Panc1 (cell line): ENCODE data around the gene DEK. TPM values are rescaled to one million over a fixed set of nuclear protein-coding genes. Genes with fewer than 3 reads are reported as not detected.

Source experiments
- ATAC-seq: fragments of 200-7000 bp; cut with Tn5 transposase; 2 replicates; pipeline ENCODE4 v1.9.1; 2020; ENCODE audit warnings: mild to moderate bottlenecking, moderate library complexity
- BruUV-seq: library from RNA; stranded (reverse); fragments of 400-500 nt; replicated peaks from 2 replicates; lab custom pipeline; 2021; lab: Mats Ljungman, UMichigan
- CTCF ChIA-PET: fragments of 300-600 bp; sonication (Branson Sonifier 250); formaldehyde crosslinking; loops from one replicate; lab custom pipeline; 2022; ENCODE audit warnings: antibody characterized with exemption; lab: Charles Lee
- POLR2A ChIA-PET: fragments of 300-600 bp; sonication (Branson Sonifier 250); formaldehyde crosslinking; loops from one replicate; lab custom pipeline; 2022; ENCODE audit warnings: antibody characterized with exemption; lab: Charles Lee
- DNase-seq: peaks from one replicate; pipeline ENCODE4 v3.0.0-alpha.2; 2010; ENCODE audit warnings: low read depth, low spot score
- H3K27ac ChIP-seq: 2 replicates; pipeline ENCODE4 v1.5.1; 2011; ENCODE audit warnings: mild to moderate bottlenecking, low read length, inconsistent platforms
- H3K27me3 ChIP-seq: fragments of 200-500 bp; sonication (Bioruptor generic); 2 replicates; pipeline ENCODE4 v1.6.0; 2014; ENCODE audit warnings: low read length, inconsistent platforms; ENCODE audit not compliant: control insufficient read depth, insufficient read depth
- H3K36me3 ChIP-seq: fragments of 200-500 bp; sonication (Bioruptor generic); 2 replicates; pipeline ENCODE4 v1.5.1; 2014; ENCODE audit warnings: inconsistent platforms, mild to moderate bottlenecking, low read length, moderate library complexity; ENCODE audit not compliant: control insufficient read depth, insufficient read depth
- H3K4me1 ChIP-seq: 2 replicates; pipeline ENCODE4 v1.5.1; 2011; ENCODE audit warnings: inconsistent platforms, mild to moderate bottlenecking, low read length, moderate library complexity; ENCODE audit not compliant: control insufficient read depth, insufficient read depth
- H3K4me3 ChIP-seq, 2 experiments: 2 replicates each; pipeline ENCODE4 v1.5.1; 2011 to 2012; ENCODE audit warnings: low read depth in 2 of 2, low read length in 2 of 2, mild to moderate bottlenecking in 2 of 2, inconsistent platforms in 1 of 2, moderate library complexity in 1 of 2
- H3K9me3 ChIP-seq: fragments of 200-500 bp; sonication (Bioruptor generic); 2 replicates; pipeline ENCODE4 v1.5.1; 2014; ENCODE audit warnings: low read depth, mild to moderate bottlenecking, inconsistent platforms, low read length, moderate library complexity; ENCODE audit not compliant: control insufficient read depth, insufficient read depth
- CTCF ChIP-seq: fragments of 450-650 bp; IDR thresholded peaks from 2 replicates; pipeline ENCODE4 v1.5.1; 2017; ENCODE audit warnings: mild to moderate bottlenecking
- POLR2AphosphoS5 ChIP-seq: IDR thresholded peaks from 2 replicates; pipeline ENCODE4 v1.6.1; 2012; ENCODE audit warnings: mild to moderate bottlenecking, low read depth, low read length, moderate library complexity
- REST ChIP-seq, 2 experiments: IDR thresholded peaks; 2 replicates each; pipeline ENCODE4 v1.6.1; 2011 to 2012; ENCODE audit warnings: low read depth in 2 of 2, control low read depth in 1 of 2, low read length in 1 of 2, mild to moderate bottlenecking in 1 of 2, moderate library complexity in 1 of 2; ENCODE audit not compliant: insufficient read depth in 1 of 2
- SIN3A ChIP-seq: IDR thresholded peaks from 2 replicates; pipeline ENCODE4 v1.6.1; 2012; ENCODE audit warnings: low read depth, mild to moderate bottlenecking, low read length, moderate library complexity, borderline replicate concordance; ENCODE audit not compliant: insufficient read depth
- TCF7L2 ChIP-seq: IDR thresholded peaks from 2 replicates; pipeline ENCODE4 v1.6.1; 2011; ENCODE audit warnings: mild to moderate bottlenecking, low read depth, low read length, inconsistent platforms
- in situ Hi-C: cut with HindIII; loops from 2 replicates; pipeline ENCODE4 v1.10.0; 2016; ENCODE audit warnings: low sequenced_read_pairs, low pct_unique_long_range_greater_than_20kb
- intact Hi-C: fragments of 100-400 bp; cut with micrococcal nuclease; formaldehyde crosslinking; loops from one replicate; pipeline ENCODE4 v1.10.0; 2022; ENCODE audit not compliant: unreplicated experiment
- total RNA-seq: library from RNA; stranded (reverse); gene quantifications from one replicate; pipeline ENCODE4 v1.2.1, GENCODE V29; 2021; ENCODE audit not compliant: unreplicated experiment

Gene DEK
- total RNA-seq, 1 experiment from 2014 or later, result 177 TPM

GRCh38 chr6:18213439-18213838 is 50.9 kb downstream of the DEK start:
- CTCF ChIA-PET, result no interaction called here
- DNase-seq, result no peak
- in situ Hi-C loops (no loop called here), intact Hi-C loops (no loop called here)
- Histone ChIP-seq H3K9me3 (no peaks in the 10 kb centered on the region), H3K4me1 (no peaks in the 10 kb centered on the region), H3K4me3 (no peak overlapping the region), H3K27me3 (no peaks in the 10 kb centered on the region), H3K27ac (no peak overlapping the region), H3K36me3 (no peaks in the 10 kb centered on the region)
- ATAC-seq, result no peak
- no peak for TF ChIP-seq TCF7L2
- no peak for TF ChIP-seq REST (IDR thresholded peaks at IDR 0.05; ENCODE audit: insufficient read depth in 1 of 2, low read depth in 2 of 2, low read length in 1 of 2)
- TF ChIP-seq POLR2AphosphoS5, result no peak
- no peak for TF ChIP-seq SIN3A
- no peak for TF ChIP-seq CTCF
- POLR2A ChIA-PET, result no interaction called here
- no TSS peak for BruUV-seq

GRCh38 chr6:18212231-18212630 is 52.1 kb downstream of the DEK start:
- Histone ChIP-seq H3K27ac (no peak overlapping the region), H3K27me3 (no peaks in the 10 kb centered on the region), H3K36me3 (no peaks in the 10 kb centered on the region), H3K4me3 (no peak overlapping the region), H3K4me1 (no peaks in the 10 kb centered on the region), H3K9me3 (no peaks in the 10 kb centered on the region)
- no peak for DNase-seq
- TF ChIP-seq REST (IDR thresholded peaks at IDR 0.05; ENCODE audit: insufficient read depth in 1 of 2, low read depth in 2 of 2, low read length in 1 of 2) (no peak), POLR2AphosphoS5 (no peak), SIN3A (no peak), CTCF (no peak), TCF7L2 (no peak)
- intact Hi-C loops (no loop called here), in situ Hi-C loops (no loop called here)
- no TSS peak for BruUV-seq
- CTCF ChIA-PET, result no interaction called here
- POLR2A ChIA-PET, result no interaction called here
- ATAC-seq, result no peak
